SU-DHL-6 (cell line): ENCODE data around the gene LRP1.

Experiments used
- H2AFZ ChIP-seq: fragments of 200-600 bp; sonication (generic); 2 replicates; pipeline ENCODE4 v1.6.1; 2014; ENCODE audit warnings: low read depth, mild to moderate bottlenecking, moderate library complexity, mixed read lengths, antibody characterized with exemption, low read length; ENCODE audit not compliant: severe bottlenecking
- H3F3A ChIP-seq: fragments of 200-600 bp; shearing (Covaris generic); 2 replicates; pipeline ENCODE4 v1.6.0; 2016; ENCODE audit warnings: antibody characterized with exemption, mild to moderate bottlenecking; ENCODE audit not compliant: insufficient read depth
- H3K27ac ChIP-seq: fragments of 200-600 bp; sonication (generic); 2 replicates; pipeline ENCODE4 v1.5.1; 2016; ENCODE audit warnings: low read depth, mild to moderate bottlenecking, low read length, moderate library complexity, mixed read lengths
- H3K27me3 ChIP-seq: fragments of 200-600 bp; sonication (generic), shearing (Covaris generic); 2 replicates; pipeline ENCODE4 v1.6.0; 2014; ENCODE audit warnings: mild to moderate bottlenecking, low read length
- H3K36me3 ChIP-seq: fragments of 200-600 bp; sonication (generic); 2 replicates; pipeline ENCODE4 v1.6.1; 2014; ENCODE audit warnings: mild to moderate bottlenecking, low read length, mixed read lengths
- H3K4me2 ChIP-seq: fragments of 300-600, 200-600 bp; shearing (Covaris generic), sonication (generic); 2 replicates; pipeline ENCODE4 v1.6.0; 2014; ENCODE audit warnings: low read length, low read depth, mild to moderate bottlenecking; ENCODE audit not compliant: poor library complexity, severe bottlenecking
- H3K4me3 ChIP-seq: fragments of 200-600 bp; sonication (generic); 2 replicates; pipeline ENCODE4 v1.5.1; 2014; ENCODE audit warnings: antibody characterized with exemption, low read length, mild to moderate bottlenecking, mixed read lengths; ENCODE audit not compliant: insufficient read depth, poor library complexity, severe bottlenecking
- H3K79me2 ChIP-seq: fragments of 200-600 bp; sonication (generic); 2 replicates; pipeline ENCODE4 v1.6.1; 2014; ENCODE audit warnings: mild to moderate bottlenecking, low read length, moderate library complexity; ENCODE audit not compliant: insufficient read depth
- H3K9ac ChIP-seq: fragments of 200-600 bp; sonication (generic); 2 replicates; pipeline ENCODE4 v1.7.0; 2014; ENCODE audit warnings: mild to moderate bottlenecking, low read length
- H3K9me2 ChIP-seq: fragments of 200-600 bp; sonication (generic); replicated peaks from 2 replicates; pipeline ENCODE4 v1.6.1; 2014; ENCODE audit warnings: low read length; ENCODE audit not compliant: insufficient read depth
- H3K9me3 ChIP-seq: fragments of 200-600 bp; sonication (generic); 2 replicates; pipeline ENCODE4 v1.6.1; 2014; ENCODE audit warnings: low read length, mixed read lengths; ENCODE audit not compliant: insufficient read depth
- H4K20me1 ChIP-seq: fragments of 200-600 bp; sonication (generic); 2 replicates; pipeline ENCODE4 v1.6.1; 2014; ENCODE audit warnings: low read depth, mild to moderate bottlenecking, antibody characterized with exemption, low read length, moderate library complexity, mixed read lengths
- EZH2phosphoT487 ChIP-seq: fragments of 200-600 bp; sonication (generic), shearing (Covaris generic); conservative IDR thresholded peaks from 2 replicates; pipeline ENCODE4 v1.6.1; 2018; ENCODE audit warnings: mild to moderate bottlenecking, antibody characterized with exemption, low read length, moderate library complexity, mixed read lengths
- TF ChIP-seq, protein P1 (sequence below): fragments of 200-600 bp; sonication (generic); IDR thresholded peaks from one replicate; pipeline ENCODE4 v1.5.1; 2017; ENCODE audit warnings: antibody characterized with exemption, mild to moderate bottlenecking, low read length, moderate library complexity; ENCODE audit not compliant: insufficient read depth, poor library complexity, severe bottlenecking

The LRP1 gene

DNA sequence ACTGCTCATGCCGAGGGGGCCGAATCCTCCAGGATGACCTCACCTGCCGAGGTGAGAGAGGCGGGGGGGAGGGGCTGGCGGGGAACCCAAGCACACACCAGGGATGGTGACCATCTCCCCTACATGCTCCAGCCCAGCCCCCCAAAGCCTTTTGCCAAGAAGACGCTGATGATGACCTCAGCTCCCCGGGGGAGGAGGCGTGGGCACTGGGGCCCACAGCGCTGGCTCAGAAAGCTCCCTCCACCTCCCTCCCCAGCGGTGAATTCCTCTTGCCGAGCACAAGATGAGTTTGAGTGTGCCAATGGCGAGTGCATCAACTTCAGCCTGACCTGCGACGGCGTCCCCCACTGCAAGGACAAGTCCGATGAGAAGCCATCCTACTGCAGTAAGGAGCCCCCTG lies 64.6 kb downstream of the LRP1 start:
- H3K27me3 ChIP-seq: no peaks in the 10 kb centered on the region; the same call in 1 of the 2 replicates

DNA sequence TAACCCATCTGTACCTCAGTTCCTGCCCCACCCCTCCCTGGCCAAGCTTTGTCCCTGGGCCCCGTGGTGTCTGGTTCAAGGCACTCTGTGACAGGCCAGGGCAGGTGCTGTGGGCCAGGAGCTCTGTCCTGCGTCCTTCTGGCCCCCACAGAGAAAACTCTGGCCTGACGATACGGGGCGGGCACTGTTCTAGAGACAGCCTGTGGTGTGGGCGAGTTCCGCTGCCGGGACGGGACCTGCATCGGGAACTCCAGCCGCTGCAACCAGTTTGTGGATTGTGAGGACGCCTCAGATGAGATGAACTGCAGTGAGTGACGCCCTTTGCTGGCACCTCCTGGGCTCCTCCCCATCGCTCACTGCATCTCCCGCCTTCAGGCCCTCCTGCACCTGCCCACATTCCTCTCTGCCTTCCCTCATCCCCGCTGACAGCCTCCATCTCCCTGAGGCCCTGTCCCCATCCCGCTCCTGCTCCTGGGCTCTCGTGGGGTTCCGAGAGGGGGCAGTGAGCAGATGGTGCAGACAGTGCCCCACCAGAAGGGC lies 65.5 kb downstream of the LRP1 start:
- Histone ChIP-seq H3K9ac (no peak overlapping the region), H2AFZ (no peak overlapping the region), H3K27me3 (no peaks in the 10 kb centered on the region; the same call in 1 of the 2 replicates), H3K9me2 (no peaks in the 10 kb centered on the region), H3K27ac (no peak overlapping the region), H3F3A (no peaks in the 10 kb centered on the region), H3K79me2 (no peaks in the 10 kb centered on the region), H3K4me3 (no peak overlapping the region), H3K36me3 (no peaks in the 10 kb centered on the region), H4K20me1 (no peaks in the 10 kb centered on the region), H3K4me2 (no peak overlapping the region), H3K9me3 (no peaks in the 10 kb centered on the region)
- TF ChIP-seq EZH2phosphoT487: no peak
- TF ChIP-seq, protein P1, sequence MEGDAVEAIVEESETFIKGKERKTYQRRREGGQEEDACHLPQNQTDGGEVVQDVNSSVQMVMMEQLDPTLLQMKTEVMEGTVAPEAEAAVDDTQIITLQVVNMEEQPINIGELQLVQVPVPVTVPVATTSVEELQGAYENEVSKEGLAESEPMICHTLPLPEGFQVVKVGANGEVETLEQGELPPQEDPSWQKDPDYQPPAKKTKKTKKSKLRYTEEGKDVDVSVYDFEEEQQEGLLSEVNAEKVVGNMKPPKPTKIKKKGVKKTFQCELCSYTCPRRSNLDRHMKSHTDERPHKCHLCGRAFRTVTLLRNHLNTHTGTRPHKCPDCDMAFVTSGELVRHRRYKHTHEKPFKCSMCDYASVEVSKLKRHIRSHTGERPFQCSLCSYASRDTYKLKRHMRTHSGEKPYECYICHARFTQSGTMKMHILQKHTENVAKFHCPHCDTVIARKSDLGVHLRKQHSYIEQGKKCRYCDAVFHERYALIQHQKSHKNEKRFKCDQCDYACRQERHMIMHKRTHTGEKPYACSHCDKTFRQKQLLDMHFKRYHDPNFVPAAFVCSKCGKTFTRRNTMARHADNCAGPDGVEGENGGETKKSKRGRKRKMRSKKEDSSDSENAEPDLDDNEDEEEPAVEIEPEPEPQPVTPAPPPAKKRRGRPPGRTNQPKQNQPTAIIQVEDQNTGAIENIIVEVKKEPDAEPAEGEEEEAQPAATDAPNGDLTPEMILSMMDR: no peak

More for the DNA sequence above, 64.6 kb downstream of the LRP1 start:
- no peak overlapping the region for H3K4me2 ChIP-seq
- H3K36me3 ChIP-seq: no peaks in the 10 kb centered on the region
- H3K79me2 ChIP-seq: no peaks in the 10 kb centered on the region
- no peak overlapping the region for H2AFZ ChIP-seq
- no peaks in the 10 kb centered on the region for H3K9me2 ChIP-seq
- no peak overlapping the region for H3K9ac ChIP-seq
- no peaks in the 10 kb centered on the region for H3K9me3 ChIP-seq
- TF ChIP-seq, protein P1: no peak
- no peak for TF ChIP-seq EZH2phosphoT487
- H4K20me1 ChIP-seq: no peaks in the 10 kb centered on the region
- H3F3A ChIP-seq: no peaks in the 10 kb centered on the region
- H3K27ac ChIP-seq: no peak overlapping the region
- no peak overlapping the region for H3K4me3 ChIP-seq

DNA sequence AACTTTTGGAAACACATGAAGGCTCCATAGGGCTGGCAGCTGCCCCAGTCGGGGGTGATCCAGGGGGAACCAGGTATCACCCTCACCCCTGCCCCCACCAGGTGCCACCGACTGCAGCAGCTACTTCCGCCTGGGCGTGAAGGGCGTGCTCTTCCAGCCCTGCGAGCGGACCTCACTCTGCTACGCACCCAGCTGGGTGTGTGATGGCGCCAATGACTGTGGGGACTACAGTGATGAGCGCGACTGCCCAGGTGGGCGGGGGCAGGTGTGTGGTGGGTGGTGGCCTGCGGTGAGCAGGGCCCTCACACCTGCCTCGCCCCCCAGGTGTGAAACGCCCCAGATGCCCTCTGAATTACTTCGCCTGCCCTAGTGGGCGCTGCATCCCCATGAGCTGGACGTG lies 66.0 kb downstream of the LRP1 start:
- H3K4me3 ChIP-seq: no peak overlapping the region
- H3K9ac ChIP-seq: no peak overlapping the region
- no peaks in the 10 kb centered on the region for H3F3A ChIP-seq
- H3K79me2 ChIP-seq: no peaks in the 10 kb centered on the region
- H3K4me2 ChIP-seq: no peak overlapping the region
- no peak overlapping the region for H3K27ac ChIP-seq
- no peak overlapping the region for H2AFZ ChIP-seq
- H4K20me1 ChIP-seq: no peaks in the 10 kb centered on the region
- TF ChIP-seq, protein P1: no peak
- no peak for TF ChIP-seq EZH2phosphoT487
- no peaks in the 10 kb centered on the region for H3K36me3 ChIP-seq
- no peaks in the 10 kb centered on the region for H3K9me2 ChIP-seq
- no peaks in the 10 kb centered on the region; the same call in 1 of the 2 replicates for H3K27me3 ChIP-seq
- no peaks in the 10 kb centered on the region for H3K9me3 ChIP-seq
